SKM-1 treated with dmso at 0.1 percent for 144 hours (cell line): Measurements from ENCODE around the gene SPATA1.
A peak's percentile ranks its signal among the peaks of the same experiment; 100 is the strongest.

Source experiments
- DNase-seq: peaks from one replicate; lab custom pipeline; 2025; ENCODE audit not compliant: unreplicated experiment; lab: John Stamatoyannopoulos, UW

SPATA1 gene, protein sequence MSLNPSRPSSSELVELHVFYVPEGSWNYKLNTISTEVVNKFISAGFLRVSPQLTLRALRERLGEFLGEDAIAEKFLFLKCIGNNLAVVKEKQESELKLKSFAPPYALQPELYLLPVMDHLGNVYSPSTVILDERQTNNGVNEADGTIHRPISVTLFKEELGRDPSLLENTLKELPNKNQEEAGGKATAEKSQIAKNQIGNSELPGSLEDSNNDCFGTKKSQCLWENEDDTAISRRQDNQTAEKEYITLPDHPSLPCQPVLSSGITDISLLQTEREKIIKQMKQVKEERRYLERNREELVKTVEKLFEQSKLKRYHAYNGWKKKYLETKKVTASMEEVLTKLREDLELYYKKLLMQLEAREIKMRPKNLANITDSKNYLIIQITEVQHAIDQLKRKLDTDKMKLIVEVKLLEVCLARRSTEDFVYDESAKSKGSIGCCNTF

DNA sequence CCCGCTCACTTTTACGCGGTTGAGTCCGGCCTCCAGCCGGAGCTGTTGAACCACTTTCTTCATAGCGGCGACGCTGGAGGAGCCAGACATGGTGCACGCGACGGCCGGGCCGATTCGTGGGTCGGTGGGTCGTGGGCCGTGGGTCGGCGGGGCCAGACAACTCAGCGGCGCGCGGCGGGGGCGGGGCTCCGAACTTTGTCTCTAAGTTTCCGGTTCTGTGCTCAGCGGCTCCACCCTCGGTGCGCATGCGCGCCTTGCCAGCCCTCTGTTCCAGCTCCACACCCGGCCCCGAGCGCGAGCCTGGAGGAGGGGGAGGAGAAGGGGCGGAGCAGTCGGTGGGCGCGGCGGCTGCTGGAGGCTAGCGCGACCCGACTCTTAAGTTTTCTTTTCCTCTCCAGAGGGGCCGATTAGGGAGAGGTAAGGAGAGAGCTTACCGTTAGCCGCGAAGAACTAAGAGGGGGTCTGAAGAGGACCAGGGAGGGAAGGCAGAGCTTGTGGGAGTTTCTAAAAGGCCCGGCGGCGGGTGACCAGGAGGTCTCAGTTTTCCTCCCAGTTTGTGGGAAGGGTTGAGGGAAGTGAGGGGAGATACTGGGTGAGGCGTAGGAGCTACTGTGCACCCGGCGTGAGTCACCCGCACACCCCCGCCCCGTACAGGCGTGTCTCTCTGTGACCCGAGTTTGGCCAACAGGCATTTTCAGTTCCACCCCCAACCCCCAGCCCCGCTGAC is at the start of gene SPATA1, which contains the start of gene GNG5:
Gene SPATA1 (plus strand): TSS at position 385 of the 727 bp plus-strand sequence. CDS start 9,974 bp downstream, outside the sequence.
Gene GNG5 (minus strand): TSS at position 580 of the 727 bp plus-strand sequence. CDS start 490 bp downstream, at position 90.
- peak; percentile 93 for DNase-seq

DNA sequence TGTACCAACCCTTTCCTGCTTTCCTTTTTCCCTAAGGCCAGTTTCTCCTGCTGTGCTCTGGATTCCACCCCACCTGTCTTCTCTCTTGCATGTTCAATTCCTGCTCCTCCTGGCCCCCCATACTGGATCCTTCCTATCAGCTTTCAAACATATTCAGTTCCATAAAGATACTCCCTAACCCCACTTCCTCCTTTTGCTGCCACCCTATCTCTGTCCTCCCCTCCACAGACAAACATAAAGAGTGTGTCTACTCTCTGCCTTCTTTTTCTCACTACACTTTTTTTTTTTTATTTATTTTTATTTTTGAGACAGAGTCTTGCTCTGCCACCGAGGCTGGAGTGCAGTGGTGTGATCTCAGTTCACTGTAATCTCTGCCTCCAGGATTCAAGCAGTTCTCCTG is 44.1 kb upstream of the SPATA1 start:
- no peak for DNase-seq

DNA sequence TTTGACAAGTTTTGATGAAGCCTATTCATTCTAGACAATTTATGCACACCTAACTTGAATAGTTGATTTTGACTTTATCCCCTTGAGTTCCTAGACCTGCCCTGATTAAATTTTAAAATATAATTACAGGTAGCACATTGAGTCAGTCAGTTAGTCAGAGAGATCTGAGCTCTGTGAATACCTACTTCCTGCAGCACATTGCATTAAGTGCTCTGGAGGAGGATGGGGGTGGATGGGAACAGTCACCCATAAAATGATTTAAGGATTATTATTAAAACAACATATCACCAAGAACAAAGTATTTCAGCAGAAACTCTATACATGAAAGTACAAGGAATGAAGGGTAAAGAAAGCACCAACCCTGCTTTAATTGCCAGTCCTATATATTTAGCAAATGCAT is 38.9 kb upstream of the SPATA1 start:
- DNase-seq, result no peak

DNA sequence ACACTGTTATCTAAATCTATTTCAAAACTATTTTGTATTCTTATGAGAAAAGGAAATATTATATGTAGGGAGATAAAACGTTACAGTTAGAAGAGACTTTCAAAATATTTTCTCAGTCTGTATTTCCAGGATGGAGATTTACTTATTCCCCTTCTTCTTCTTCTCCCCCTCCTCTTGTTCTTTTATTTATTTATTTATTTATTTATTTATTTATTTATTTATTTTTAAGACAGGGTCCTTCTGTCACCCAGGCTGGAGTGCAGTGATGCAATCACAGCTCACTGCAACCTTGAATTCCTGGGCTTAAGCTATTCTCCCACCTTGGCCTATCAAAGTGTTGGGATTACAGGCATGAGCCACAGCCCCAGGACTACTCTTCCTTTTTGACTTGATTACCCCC is 30.0 kb upstream of the SPATA1 start:
- no peak for DNase-seq

DNA sequence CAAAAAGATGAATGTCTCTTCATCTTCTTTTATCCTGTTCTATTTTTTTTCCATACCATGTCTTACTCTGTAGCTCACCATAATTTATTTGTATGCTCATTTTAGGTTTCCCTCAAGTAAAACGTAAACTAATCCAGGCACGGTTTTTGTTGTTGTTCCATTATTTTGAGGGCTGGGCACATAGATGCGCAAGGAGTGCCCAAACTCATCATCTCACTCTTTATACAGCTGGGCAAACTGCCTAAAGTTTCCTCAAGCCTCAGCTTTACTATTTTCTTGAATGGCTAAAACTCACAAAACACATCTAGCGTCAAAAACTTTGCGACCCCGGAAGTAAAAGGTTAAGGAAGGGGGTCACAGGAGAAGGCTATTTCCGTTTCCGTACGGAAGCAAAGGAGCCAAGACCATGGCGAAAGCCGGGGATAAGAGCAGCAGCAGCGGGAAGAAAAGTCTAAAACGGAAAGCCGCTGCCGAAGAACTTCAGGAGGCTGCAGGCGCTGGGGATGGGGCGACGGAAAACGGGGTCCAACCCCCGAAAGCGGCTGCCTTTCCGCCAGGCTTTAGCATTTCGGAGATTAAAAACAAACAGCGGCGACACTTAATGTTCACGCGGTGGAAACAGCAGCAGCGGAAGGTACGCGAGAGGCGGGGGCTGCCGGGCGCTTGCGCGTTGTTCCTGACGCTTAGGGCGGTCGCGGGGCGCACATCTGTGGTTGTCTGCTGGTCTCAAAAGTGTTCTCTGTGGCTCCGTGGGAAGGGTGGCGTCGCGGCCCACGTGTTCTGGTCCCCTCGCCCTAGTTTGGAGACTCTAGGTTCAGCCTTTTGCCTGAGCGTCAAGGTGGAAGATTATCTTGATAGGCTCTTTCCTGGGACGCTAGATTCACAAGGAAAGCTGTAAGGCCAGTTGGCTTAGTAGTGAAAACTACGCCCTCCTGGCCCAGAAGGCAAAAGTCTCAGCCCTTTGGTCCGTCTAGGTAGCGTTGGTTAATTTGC is 27.0 kb upstream of the SPATA1 start, which contains the start of gene RPF1:
Gene RPF1 (plus strand): TSS at position 391 of the 993 bp plus-strand sequence. CDS start 16 bp downstream, at position 407.
- DNase-seq, result peak; percentile 86

DNA sequence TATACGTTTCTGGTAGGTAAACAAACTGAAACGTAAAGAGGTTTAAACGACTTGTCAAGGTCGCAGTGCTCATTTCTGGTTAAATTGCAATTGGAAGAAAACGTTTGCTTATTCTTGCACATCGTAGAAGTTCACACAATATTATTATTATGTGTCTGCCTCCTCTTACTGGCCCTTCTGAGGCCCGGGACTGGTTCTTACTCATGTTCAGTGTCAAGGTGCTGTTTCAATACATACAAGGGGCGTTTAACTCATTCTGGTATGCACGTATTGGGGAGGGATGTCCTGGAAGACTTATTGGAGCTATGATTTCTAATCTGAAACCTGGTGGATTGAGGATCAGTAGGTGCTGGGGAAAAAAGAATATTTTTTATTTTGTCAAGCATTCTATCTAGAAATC is 26.2 kb upstream of the SPATA1 start:
- DNase-seq, result no peak

DNA sequence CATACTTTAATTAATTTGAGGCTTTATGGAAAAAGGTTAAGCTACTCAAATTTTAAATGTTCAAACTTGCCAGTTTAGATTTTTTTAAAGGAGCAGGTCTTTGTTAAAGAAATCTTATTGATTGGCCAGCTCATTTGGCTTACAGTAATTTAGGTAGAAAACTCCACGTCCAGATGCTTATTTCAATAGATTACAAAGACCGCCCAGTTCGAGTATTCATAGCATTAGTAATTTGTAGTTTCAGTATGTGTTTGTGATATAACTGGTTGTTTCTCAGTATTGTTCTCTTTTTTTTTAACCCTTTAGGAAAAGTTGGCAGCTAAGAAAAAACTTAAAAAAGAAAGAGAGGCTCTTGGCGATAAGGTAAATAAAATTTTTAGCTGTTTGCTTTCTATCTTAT is 25.5 kb upstream of the SPATA1 start:
- DNase-seq, result no peak

DNA sequence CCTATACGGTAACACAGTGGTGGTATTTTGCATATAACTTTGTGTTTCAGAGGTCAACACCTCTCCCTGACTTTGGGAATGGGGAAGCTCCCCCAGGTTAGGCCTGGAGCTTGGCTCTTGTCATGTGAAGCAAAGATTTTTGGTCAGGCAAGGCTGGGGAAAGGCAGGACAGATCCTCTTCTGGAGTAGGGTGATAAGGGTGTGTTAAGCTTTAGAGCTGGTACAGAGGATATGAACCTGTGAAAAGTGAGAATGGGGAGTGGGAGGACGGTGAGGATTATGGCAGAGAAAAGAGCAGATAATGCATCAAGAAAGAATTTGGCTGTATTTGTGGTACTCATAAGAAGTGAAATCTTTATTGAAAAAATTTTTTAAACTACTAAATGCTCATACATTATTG is 24.9 kb upstream of the SPATA1 start:
- DNase-seq, result no peak

DNA sequence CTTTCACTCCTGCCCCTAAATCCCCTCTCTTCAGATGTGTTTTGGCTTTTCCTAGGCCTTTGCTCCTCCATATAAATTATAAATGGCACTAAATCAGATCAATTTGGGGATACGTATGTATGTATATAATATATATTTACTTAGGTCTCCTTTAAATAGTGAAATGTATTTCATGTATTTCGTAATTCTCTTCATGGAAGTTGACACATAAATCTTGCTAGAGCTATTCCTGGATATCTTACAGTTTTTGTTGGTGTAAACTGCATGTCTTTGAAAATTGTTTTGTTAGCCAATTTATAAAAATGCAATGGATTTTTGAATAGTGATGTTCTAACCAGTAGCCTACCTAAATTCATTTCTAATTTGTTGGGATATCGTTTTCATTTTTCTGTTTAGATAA is 18.1 kb upstream of the SPATA1 start:
- no peak for DNase-seq

DNA sequence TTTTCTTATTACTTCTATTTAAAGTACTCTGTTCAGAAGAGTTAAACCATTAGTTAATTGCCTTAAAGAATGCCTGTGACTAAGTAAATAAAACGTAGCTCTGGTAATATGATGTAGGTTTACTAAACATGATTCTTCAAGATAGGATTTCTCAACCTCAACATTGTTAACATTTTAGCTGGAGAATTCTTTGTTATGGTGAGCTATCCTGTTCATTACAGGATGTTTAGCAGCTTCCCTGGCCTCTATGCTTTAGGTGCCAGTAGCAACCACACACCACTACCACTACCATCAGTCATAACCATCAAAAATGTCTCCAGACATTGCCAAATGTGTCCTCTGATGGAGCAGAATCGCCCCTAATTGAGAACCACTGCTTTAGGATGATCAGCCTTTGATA is 16.4 kb upstream of the SPATA1 start:
- no peak for DNase-seq

DNA sequence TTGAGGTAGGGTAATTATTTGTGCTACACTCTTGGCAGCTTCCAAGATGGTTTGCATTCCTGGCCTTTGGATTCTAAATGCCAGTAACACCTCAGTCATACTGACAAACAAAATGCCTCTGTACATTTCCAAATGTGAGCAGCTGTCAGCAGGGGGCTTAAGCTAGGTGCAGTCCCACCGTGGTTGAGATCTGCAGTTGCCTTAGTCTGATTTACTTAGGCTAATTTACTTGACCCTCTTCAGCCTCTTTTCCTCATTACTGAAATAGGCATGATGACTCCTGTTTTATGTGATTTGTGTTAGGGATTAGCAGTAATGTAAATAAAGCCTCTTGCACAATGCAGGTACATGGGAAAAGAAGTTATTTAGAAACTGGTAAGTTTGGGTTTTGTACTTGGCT is 13.5 kb upstream of the SPATA1 start:
- no peak for DNase-seq

DNA sequence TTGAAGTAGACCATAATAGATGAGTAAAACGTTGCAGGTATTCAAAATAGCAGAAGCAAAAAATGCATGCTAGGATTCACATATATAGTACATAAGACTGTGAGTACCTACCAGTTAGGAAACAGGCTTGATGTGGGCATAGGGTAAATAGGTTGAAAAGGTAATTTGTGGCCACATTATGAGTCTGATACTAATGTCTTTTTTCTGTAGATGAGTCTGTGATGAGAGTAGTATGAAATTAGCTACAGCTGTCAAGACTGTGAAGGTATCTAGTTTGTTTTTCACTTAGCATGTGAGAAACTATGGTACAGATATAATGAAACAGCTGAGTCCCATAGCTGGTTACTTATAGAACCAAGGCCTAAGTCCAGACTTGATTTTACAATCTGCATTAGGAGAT is 12.4 kb upstream of the SPATA1 start:
- DNase-seq, result no peak

DNA sequence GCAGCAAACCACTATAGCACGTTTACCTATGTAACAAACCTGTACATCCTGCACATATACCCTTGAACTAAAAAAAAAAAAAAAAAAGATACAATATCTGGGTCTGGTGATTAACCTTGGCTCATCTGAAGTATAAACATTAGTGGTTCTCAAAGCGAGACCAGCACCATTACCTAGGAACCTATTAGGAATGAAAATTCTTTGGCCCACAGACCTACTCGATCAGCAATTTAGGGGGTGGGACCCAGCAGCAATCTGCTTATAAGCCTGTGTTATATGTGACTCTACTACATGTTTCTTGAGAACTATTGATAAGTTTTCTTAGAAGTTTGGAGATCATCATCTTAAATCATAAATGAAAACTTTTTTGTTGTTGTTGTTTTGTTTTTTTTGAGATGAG is 9.7 kb upstream of the SPATA1 start:
- no peak for DNase-seq

DNA sequence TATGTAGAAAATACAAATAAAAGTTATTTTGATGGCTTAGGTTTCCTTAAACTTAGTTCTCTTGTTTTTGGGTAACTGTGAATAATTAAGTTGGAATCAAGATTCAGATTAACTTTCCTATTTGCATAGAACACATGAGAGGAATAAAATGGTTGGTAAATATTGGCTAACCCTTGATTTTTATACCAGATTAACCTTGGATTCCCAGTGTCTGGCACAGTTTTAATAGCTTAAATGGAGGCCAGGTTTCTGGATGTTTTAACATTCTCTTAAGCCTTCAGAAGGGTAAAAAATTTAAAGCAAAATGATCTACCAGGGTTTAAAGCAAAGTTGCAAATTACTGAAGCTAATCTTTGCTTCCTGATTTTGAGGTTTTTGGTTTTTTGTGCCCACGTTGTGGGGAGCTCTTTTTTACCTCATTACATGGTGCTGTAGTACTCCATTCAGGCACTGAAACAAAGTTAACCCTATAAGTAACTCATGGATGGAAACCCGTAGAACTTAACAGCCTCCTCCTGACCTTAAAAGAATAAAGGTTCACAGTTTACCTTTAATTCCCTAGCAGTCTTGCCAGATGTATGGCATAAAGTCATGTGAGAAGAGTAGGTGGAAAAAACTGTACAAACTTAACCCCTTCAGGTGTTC is 8.4 kb upstream of the SPATA1 start:
- no peak for DNase-seq

DNA sequence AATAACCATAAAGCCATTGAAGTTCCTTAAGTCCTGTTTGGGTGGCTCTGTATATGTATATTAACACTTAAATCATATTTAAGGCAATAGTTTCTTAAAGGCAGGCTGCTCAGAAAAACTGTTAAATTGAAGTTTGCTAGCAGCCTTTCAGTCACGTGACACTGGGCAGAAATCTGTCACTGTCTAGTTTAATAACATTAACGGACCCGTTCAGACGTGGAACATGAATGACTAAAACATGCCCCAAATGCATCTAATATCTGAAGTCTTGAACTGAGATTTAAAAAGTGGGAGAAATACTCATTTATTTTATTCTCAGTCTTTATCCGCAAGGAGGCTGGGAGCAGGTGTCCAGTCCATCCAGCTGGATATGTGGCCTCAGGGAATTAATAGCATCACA is 3.3 kb upstream of the SPATA1 start:
- DNase-seq, result no peak

DNA sequence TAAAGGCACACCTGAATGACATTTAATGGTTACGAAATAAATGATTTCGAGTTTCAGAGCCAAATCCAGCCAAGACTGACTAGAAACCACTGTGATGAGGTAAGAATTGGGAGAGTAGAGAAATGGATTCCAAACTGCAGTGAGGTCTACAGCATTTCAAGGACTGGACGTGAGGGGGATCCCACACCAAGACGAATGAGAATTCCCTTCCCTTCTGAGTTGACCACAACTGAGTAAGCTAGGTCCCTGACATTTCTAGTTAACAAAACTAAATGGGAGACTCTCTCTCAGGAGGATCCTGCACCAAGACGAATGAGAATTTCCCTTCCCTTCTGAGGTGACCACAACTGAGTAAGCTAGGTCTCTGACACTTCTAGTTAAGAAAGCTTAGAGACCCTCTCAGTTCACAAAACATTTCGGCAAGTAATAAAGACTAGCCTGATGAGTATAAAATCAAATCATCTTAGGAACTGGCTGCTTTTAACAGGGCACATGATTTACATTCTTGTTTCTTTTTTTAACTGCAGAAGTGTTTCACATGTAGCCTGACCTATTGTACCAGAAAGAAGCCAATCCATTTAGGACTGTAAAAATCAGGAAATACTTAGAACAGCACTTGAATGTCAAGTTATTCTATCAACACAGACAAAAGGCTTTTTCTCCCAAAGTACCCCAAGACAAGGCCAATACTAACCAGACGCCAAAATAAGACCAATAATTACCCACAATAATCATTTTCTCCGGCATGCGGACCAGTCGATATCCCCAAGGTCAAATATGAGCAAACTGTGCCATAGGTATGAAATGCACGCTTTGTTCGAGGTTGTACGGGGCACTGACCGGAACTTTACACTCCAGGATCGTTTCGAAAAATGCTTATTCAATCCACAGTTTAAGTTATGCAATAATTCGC is 1.4 kb upstream of the SPATA1 start:
- DNase-seq, result peak; percentile 50

DNA sequence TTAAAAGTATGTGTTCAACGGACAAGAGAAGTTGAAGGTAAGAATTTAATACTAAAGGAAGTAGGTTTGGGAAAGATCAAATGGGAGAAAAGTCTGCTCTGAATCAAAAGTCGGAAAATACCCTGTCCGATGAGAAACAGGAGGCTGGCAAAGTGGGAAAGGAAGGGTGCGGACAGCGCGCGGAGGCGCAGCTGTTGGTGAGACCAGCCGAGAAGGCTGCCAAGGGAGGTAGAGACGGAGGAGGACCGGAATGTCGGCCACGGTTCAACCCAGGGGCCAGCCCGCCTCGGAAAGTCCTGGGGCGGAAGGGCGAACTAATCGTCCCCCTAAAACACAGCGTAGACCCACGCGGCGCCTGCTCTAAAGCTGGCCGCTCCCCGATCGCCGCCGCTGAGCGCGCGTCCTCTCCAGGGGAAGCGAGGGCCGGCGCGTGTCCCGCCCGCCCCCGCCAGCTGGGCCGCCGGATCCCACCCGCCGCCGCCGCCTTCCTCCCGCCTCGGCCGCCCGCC is 639 bp upstream of the SPATA1 start:
- peak; percentile 61 for DNase-seq

DNA sequence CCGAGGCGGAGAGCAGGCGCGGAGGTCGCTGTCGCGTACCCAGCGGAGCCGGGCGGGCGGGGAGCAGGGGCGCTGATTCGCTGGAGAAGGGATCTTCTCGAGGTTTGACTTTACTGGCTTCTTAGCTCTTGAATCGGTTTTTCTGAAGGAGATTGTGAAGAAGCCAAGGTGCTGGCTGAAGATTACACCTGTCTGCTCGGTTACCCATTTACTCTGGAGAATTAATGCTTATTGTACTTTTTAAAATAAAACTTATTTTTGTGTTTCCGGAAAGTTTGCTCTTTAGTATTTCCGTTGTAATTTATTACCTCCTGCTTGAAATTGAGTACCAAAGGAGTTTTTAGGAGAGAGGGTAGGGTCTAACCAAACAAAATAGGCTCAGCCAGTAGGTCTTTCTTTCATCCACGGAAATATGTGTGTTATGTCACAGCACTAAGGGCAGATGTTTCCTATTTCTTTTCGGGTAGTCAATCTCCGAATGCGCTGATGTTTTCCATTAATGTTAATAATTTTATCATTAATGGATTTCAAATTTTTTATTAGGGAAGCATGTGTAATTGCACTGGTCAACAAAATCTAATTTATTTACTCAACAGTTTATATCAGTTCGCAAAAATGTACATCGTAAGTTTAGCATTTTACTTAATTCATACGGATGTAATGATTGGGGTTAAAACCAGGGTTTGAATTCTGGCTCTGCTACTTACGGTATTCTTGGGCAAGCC is 705 bp downstream of the SPATA1 start:
- no peak for DNase-seq
